H1 (cell line): Measurements from ENCODE around the gene MYOCOS. TPM values are rescaled to one million over a fixed set of nuclear protein-coding genes. Genes with fewer than 3 reads are reported as not detected.

Source experiments
- CTCF ChIA-PET: fragments of 300-600 bp; sonication (Branson Sonifier 250); formaldehyde crosslinking; loops from one replicate; lab custom pipeline; 2021; ENCODE audit not compliant: partially characterized antibody; lab: Charles Lee
- POLR2A ChIA-PET: fragments of 300-600 bp; sonication (Branson Sonifier 250); formaldehyde crosslinking; loops from one replicate; lab custom pipeline; 2021; ENCODE audit warnings: inconsistent platforms; ENCODE audit not compliant: partially characterized antibody; lab: Charles Lee
- DNase-seq, 2 experiments: peaks; one replicate each; pipeline versions ENCODE4 v3.0.0 to v3.0.0-alpha.2; 2010 to 2022; ENCODE audit warnings: low spot score in 2 of 2, low read depth in 1 of 2, mixed read lengths in 1 of 2
- FAIRE-seq: peaks from 2 replicates; lab custom pipeline; 2011; peaks lifted over from hg19 to GRCh38; lab: Jason Lieb, UNC
- H2AFZ ChIP-seq: 2 replicates; pipeline ENCODE4 v1.8.1; 2012; ENCODE audit warnings: low read length, inconsistent platforms
- H2AK5ac ChIP-seq: 2 replicates; pipeline ENCODE4 v1.6.1; 2013; ENCODE audit warnings: low read depth, low read length
- H2BK120ac ChIP-seq: replicated peaks from 2 replicates; pipeline ENCODE3; 2013; ENCODE audit warnings: low read depth, low read length, inconsistent platforms
- H2BK12ac ChIP-seq: 2 replicates; pipeline ENCODE4 v1.6.1; 2013; ENCODE audit warnings: low read depth, low read length
- H2BK15ac ChIP-seq: 2 replicates; pipeline ENCODE4 v1.6.1; 2013; ENCODE audit warnings: low read length
- H2BK20ac ChIP-seq: 2 replicates; pipeline ENCODE4 v1.6.1; 2013; ENCODE audit warnings: low read length
- H2BK5ac ChIP-seq: 2 replicates; pipeline ENCODE4 v1.6.1; 2013; ENCODE audit warnings: low read depth, low read length
- H3K14ac ChIP-seq: 2 replicates; pipeline ENCODE4 v1.6.1; 2013; ENCODE audit warnings: inconsistent platforms; ENCODE audit not compliant: insufficient read length
- H3K18ac ChIP-seq: 2 replicates; pipeline ENCODE4 v1.6.1; 2013; ENCODE audit warnings: low read length; ENCODE audit errors: extremely low read depth
- H3K23ac ChIP-seq: 2 replicates; pipeline ENCODE4 v1.6.1; 2013; ENCODE audit warnings: inconsistent platforms; ENCODE audit not compliant: insufficient read length
- H3K23me2 ChIP-seq: 2 replicates; pipeline ENCODE4 v1.6.1; 2013; ENCODE audit warnings: low read depth, low read length
- H3K27ac ChIP-seq: 2 replicates; pipeline ENCODE4 v1.6.1; 2011; ENCODE audit warnings: low read depth, low read length, inconsistent platforms
- H3K27me3 ChIP-seq, 4 experiments: replicated peaks in 1 of 4; 1 replicate in 1 of 4; 2 replicates in 3 of 4; pipeline versions ENCODE4 v1.6.1 to v1.8.1; 2011 to 2013; ENCODE audit warnings: low read length in 3 of 4, mild to moderate bottlenecking in 3 of 4, inconsistent platforms in 2 of 4, mixed read lengths in 2 of 4, moderate library complexity in 1 of 4; ENCODE audit not compliant: control insufficient read depth in 3 of 4, insufficient read depth in 3 of 4; ENCODE audit errors: extremely low read depth in 1 of 4
- H3K36me3 ChIP-seq, 4 experiments: 2 replicates each; pipeline versions ENCODE4 v1.6.1 to v1.8.1; 2011 to 2013; ENCODE audit warnings: mild to moderate bottlenecking in 4 of 4, low read length in 3 of 4, moderate library complexity in 2 of 4, control low read depth in 1 of 4, inconsistent platforms in 1 of 4; ENCODE audit not compliant: insufficient read depth in 4 of 4, control insufficient read depth in 2 of 4
- H3K4ac ChIP-seq: replicated peaks from 2 replicates; pipeline ENCODE3; 2013; ENCODE audit warnings: low read length, low read depth, mixed read lengths, inconsistent platforms; ENCODE audit not compliant: insufficient read length
- H3K4me1 ChIP-seq, 4 experiments: replicated peaks in 1 of 4; 1 replicate in 1 of 4; 2 replicates in 3 of 4; pipeline versions ENCODE4 v1.6.1 to v1.8.1; 2011 to 2013; ENCODE audit warnings: low read length in 3 of 4, inconsistent platforms in 2 of 4, mixed read lengths in 1 of 4; ENCODE audit not compliant: insufficient read depth in 4 of 4, control insufficient read depth in 3 of 4
- H3K4me2 ChIP-seq, 2 experiments: 2 replicates each; pipeline versions ENCODE4 v1.6.1 to v1.8.1; 2011 to 2013; ENCODE audit warnings: low read depth in 2 of 2, low read length in 2 of 2, control low read depth in 1 of 2, inconsistent platforms in 1 of 2, mild to moderate bottlenecking in 1 of 2; ENCODE audit not compliant: insufficient read depth in 1 of 2
- H3K4me3 ChIP-seq, 4 experiments: fragments of 200-600, 300-600 bp in 1 of 4; sonication (generic), shearing (Covaris generic), sonication (Bioruptor Twin) in 1 of 4; 2 replicates each; pipeline versions ENCODE4 v1.5.1 to v1.8.1; 2011 to 2016; ENCODE audit warnings: low read length in 4 of 4, low read depth in 3 of 4, control low read depth in 2 of 4, inconsistent platforms in 2 of 4, mild to moderate bottlenecking in 2 of 4, mixed read lengths in 1 of 4, moderate library complexity in 1 of 4; ENCODE audit not compliant: insufficient read depth in 2 of 4; ENCODE audit errors: extremely low read depth in 1 of 4
- H3K56ac ChIP-seq: replicated peaks from 2 replicates; pipeline ENCODE3; 2013; ENCODE audit warnings: low read depth, mild to moderate bottlenecking, mixed read lengths, low read length, inconsistent platforms; ENCODE audit not compliant: insufficient read length
- H3K79me1 ChIP-seq: 2 replicates; pipeline ENCODE4 v1.6.1; 2013; ENCODE audit warnings: low read depth, low read length, control low read depth
- H3K79me2 ChIP-seq, 2 experiments: 2 replicates each; pipeline versions ENCODE4 v1.6.1 to v1.8.1; 2012 to 2013; ENCODE audit warnings: low read length in 2 of 2, mild to moderate bottlenecking in 2 of 2, inconsistent platforms in 1 of 2; ENCODE audit not compliant: insufficient read depth in 2 of 2, control insufficient read depth in 1 of 2
- H3K9ac ChIP-seq, 4 experiments: replicated peaks in 1 of 4; 1 replicate in 1 of 4; 2 replicates in 3 of 4; pipeline versions ENCODE4 v1.6.1 to v1.8.1; 2011 to 2013; ENCODE audit warnings: low read depth in 3 of 4, low read length in 3 of 4, control low read depth in 2 of 4, mild to moderate bottlenecking in 2 of 4, moderate library complexity in 2 of 4, inconsistent platforms in 1 of 4; ENCODE audit errors: extremely low read depth in 1 of 4
- H3K9me3 ChIP-seq, 2 experiments: 2 replicates each; pipeline versions ENCODE4 v1.6.1 to v1.8.1; 2012 to 2013; ENCODE audit warnings: mild to moderate bottlenecking in 2 of 2, moderate library complexity in 2 of 2, control low read depth in 1 of 2, inconsistent platforms in 1 of 2, low read depth in 1 of 2, low read length in 1 of 2, mixed read lengths in 1 of 2; ENCODE audit not compliant: insufficient read depth in 2 of 2
- H4K20me1 ChIP-seq, 2 experiments: replicated peaks in 1 of 2; 2 replicates each; pipeline versions ENCODE3 to v1.8.1; 2011 to 2013; ENCODE audit warnings: inconsistent platforms in 2 of 2, low read length in 2 of 2, mild to moderate bottlenecking in 1 of 2; ENCODE audit not compliant: insufficient read depth in 2 of 2, control insufficient read depth in 1 of 2
- H4K5ac ChIP-seq: 2 replicates; pipeline ENCODE4 v1.6.1; 2013; ENCODE audit warnings: low read length, low read depth, mixed read lengths, inconsistent platforms; ENCODE audit not compliant: insufficient read length
- H4K8ac ChIP-seq: 2 replicates; pipeline ENCODE4 v1.8.0; 2013; ENCODE audit warnings: mild to moderate bottlenecking, moderate library complexity, low read length, inconsistent platforms; ENCODE audit not compliant: insufficient read depth; ENCODE audit errors: extremely low read depth
- H4K91ac ChIP-seq: replicated peaks from 2 replicates; pipeline ENCODE3; 2013; ENCODE audit warnings: low read length, mixed read lengths, inconsistent platforms; ENCODE audit not compliant: insufficient read length
- BCL11A ChIP-seq, 2 experiments: IDR thresholded peaks; one replicate each; pipeline ENCODE4 v1.6.1; 2011; ENCODE audit warnings: low read depth in 2 of 2, low read length in 2 of 2, mild to moderate bottlenecking in 2 of 2
- GTF2F1 ChIP-seq: IDR thresholded peaks from 2 replicates; pipeline ENCODE4 v1.6.1; 2012; ENCODE audit warnings: low read depth, low read length, improper control_type of control experiment, borderline replicate concordance
- KDM4A ChIP-seq: IDR thresholded peaks from one replicate; pipeline ENCODE4 v1.7.1; 2012; ENCODE audit warnings: low read depth, mild to moderate bottlenecking, moderate library complexity, low read length, inconsistent platforms; ENCODE audit not compliant: severe bottlenecking
- POLR2AphosphoS5 ChIP-seq: IDR thresholded peaks from 2 replicates; pipeline ENCODE4 v1.6.1; 2011; ENCODE audit warnings: low read depth, low read length
- RFX5 ChIP-seq: IDR thresholded peaks from 2 replicates; pipeline ENCODE4 v1.6.1; 2011; ENCODE audit warnings: low read depth, low read length, improper control_type of control experiment, borderline replicate concordance
- SAP30 ChIP-seq: fragments of 300-600 bp; sonication (generic); IDR thresholded peaks from 2 replicates; pipeline ENCODE4 v1.7.1; 2012; ENCODE audit warnings: low read length, moderate library complexity, mild to moderate bottlenecking, inconsistent platforms; ENCODE audit not compliant: insufficient read depth, insufficient replicate concordance
- SRF ChIP-seq: IDR thresholded peaks from 2 replicates; pipeline ENCODE4 v1.6.1; 2011; ENCODE audit warnings: mild to moderate bottlenecking, low read depth, low read length, moderate library complexity
- USF2 ChIP-seq: IDR thresholded peaks from 2 replicates; pipeline ENCODE4 v1.6.1; 2011; ENCODE audit warnings: low read length, improper control_type of control experiment
- WGBS, 2 experiments: shearing (Covaris generic) in 1 of 2; methylation state at CpG; one replicate each; pipeline versions ENCODE4 v1.1.6 to v1.1.7; 2013 to 2015; ENCODE audit warnings: low lambda C conversion rate in 2 of 2, mixed read lengths in 2 of 2, inconsistent platforms in 1 of 2, low coverage in 1 of 2, missing lambda C conversion rate in 1 of 2; ENCODE audit not compliant: insufficient replicate concordance in 2 of 2, insufficient coverage in 1 of 2, insufficient read length in 1 of 2; ENCODE audit errors: extremely low coverage in 1 of 2, missing lambda C conversion rate in 1 of 2; 5-methylcytosine and 5-hydroxymethylcytosine counted together
- polyA plus RNA-seq, 7 experiments: library from polyadenylated mRNA; depleted of rRNA in 3 of 7; stranded (reverse) in 5 of 7; unstranded in 2 of 7; fragments of >200 nt in 5 of 7; fragments of 200-250 nt in 2 of 7; gene quantifications; 1 replicate in 5 of 7; 2 replicates in 1 of 7; 4 replicates in 1 of 7; pipeline versions ENCODE4 v1.2.1 to v1.2.3, GENCODE V29; 2011 to 2013; ENCODE audit warnings: missing spikeins in 2 of 7, mixed read lengths in 2 of 7
- total RNA-seq: library from RNA; stranded (reverse); fragmentation: NEBNext Ultra II Directional; extraction: Animal tissue kit (Norgen Biotek cat#: 25700); gene quantifications from 2 replicates; pipeline ENCODE4 v1.2.1, GENCODE V29; 2021

Gene MYOCOS
- total and polyA plus RNA-seq, 2 of the 8 experiments (the other 6 are each of a cell fraction or from before 2014, with no cell fraction given) = not detected

GRCh38 chr1:171663854-171664575 is 42.0 kb downstream of the MYOCOS start:
- Histone ChIP-seq H2AFZ (no peak overlapping the region), H3K23ac (no peak overlapping the region), H3K36me3 (no peaks in the 10 kb centered on the region), H3K27me3 (no peaks in the 10 kb centered on the region), H2BK12ac (no peak overlapping the region), H2BK120ac (no peak overlapping the region), H2AK5ac (no peak overlapping the region), H3K18ac (no peak overlapping the region), H4K91ac (no peak overlapping the region), H3K23me2 (no peaks in the 10 kb centered on the region), H3K79me1 (no peaks in the 10 kb centered on the region), H3K14ac (no peak overlapping the region), H3K4me2 (no peak overlapping the region), H3K4me1 (no peaks in the 10 kb centered on the region), H3K27ac (no peak overlapping the region), H3K4ac (no peak overlapping the region), H2BK20ac (no peak overlapping the region), H3K56ac (no peak overlapping the region), H4K8ac (no peak overlapping the region), H2BK15ac (no peak overlapping the region), H2BK5ac (no peak overlapping the region), H3K9me3 (no peaks in the 10 kb centered on the region), H4K5ac (no peak overlapping the region), H3K9ac (no peak overlapping the region), H3K4me3 (no peak overlapping the region), H4K20me1 (no peaks in the 10 kb centered on the region), H3K79me2 (no peaks in the 10 kb centered on the region)
- FAIRE-seq = no peak
- CTCF ChIA-PET = interaction anchor here (0.9 to 8.0 kb wide), 4 partner anchors 8 to 52 kb away, joined by 3 to 61 read pairs (median 7); no protein-coding TSS in a partner anchor
- no peak for DNase-seq
- no peak for TF ChIP-seq POLR2AphosphoS5
- no peak for TF ChIP-seq RFX5
- no peak for TF ChIP-seq SRF
- TF ChIP-seq SAP30 = no peak
- no peak for TF ChIP-seq BCL11A (IDR thresholded peaks at IDR 0.05; ENCODE audit: low read depth in 2 of 2, low read length in 2 of 2)
- no peak for TF ChIP-seq GTF2F1
- TF ChIP-seq USF2 = no peak
- no peak for TF ChIP-seq KDM4A
- POLR2A ChIA-PET = no interaction called here
- 83% methylated on average over 4 of the region's 4 CpGs; no CpG with 5 or more reads in 1 of the 2 experiments for WGBS, 2 experiments
